GM18498 (cell line): ENCODE measurements around the gene PRRG1.
"Not testable (repeated sequence)": the region's sequence is repeated elsewhere in the genome, so short reads cannot be mapped to it uniquely, and the experiment has no call there.

ENCODE experiments used
- ATAC-seq: cut with Tn5 transposase; IDR thresholded peaks from one replicate; pipeline ENCODE4 v1.9.1; 2021; ENCODE audit warnings: mild to moderate bottlenecking, moderate library complexity; ENCODE audit not compliant: unreplicated experiment

PRRG1 gene

DNA sequence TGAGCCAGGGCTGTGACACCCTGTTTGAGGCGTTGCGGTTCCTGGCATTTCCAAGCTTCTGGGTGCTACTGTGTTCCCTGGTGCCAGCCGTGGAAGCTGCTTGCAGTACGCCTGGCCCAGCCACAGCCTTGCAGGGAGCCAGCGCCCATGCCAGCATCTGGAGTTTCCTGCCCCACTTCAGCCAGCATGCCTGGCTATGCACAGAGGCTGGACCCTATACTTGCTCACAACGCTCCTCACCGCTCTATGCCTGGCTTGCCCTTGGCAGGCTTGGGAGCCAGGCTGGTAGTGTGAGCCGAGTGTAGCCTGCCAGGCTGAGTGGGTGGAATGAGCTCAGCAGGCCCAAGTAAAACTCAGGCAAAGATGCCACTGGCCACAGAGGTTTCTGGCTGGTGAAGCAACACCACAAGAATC lies 22.4 kb downstream of the PRRG1 start:
- no peak for ATAC-seq

DNA sequence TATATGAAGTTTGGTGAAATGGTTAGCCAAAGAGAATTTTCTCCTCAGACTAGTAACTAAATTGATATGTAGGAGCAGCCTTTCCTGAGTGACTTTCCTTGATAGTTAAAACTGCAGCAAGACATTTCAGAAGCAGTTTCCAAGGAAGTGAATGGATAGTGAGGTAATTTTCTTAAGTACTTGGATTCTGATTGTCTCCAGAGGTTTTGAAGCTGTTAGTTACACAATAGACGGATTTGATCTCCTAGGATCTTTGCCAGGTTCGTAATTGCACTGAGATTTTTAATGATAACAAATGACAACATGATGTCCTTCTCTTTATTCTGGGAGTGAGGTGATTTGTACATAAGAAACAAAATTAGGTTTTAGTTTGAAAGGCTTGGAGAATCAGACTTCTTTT lies 29.2 kb downstream of the PRRG1 start:
- no peak for ATAC-seq

DNA sequence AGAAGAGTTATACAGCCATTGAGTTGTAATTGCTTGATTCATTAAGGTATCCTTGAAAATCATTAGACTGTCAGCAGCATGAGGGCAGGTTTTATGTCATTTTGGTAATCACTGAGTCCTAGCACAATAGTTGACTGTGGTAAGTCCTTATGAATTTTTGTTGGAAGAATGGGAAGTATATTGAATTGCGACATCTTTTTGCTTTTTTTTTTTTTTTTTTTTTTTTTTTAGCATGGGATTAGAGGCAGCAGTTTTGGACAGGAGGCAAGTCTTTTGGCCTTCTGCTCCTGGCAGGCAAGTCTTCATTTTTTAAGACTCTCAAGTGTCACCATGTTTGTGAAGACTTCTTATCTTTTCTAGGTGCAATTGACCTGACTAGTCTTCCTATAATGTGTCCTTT lies 29.7 kb downstream of the PRRG1 start:
- no peak for ATAC-seq

DNA sequence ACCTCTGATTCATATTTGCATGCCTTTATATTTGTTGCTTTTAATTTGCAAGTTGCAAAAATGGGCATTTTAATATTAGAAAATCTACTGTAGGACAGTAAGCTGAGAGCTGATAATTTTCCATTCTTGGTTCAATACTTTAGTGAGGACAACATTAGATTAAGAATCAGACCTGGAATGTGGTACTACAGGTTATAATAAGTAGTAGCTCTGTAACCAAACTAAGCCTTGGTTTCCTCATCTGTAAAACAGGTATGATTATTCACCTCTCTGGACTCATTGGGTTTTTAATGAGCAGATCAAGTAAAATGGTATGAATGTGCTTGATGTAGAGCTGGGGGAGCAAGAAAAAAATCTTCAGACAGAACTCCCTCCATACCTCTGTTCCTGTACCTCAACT lies 31.1 kb downstream of the PRRG1 start:
- ATAC-seq = no peak

DNA sequence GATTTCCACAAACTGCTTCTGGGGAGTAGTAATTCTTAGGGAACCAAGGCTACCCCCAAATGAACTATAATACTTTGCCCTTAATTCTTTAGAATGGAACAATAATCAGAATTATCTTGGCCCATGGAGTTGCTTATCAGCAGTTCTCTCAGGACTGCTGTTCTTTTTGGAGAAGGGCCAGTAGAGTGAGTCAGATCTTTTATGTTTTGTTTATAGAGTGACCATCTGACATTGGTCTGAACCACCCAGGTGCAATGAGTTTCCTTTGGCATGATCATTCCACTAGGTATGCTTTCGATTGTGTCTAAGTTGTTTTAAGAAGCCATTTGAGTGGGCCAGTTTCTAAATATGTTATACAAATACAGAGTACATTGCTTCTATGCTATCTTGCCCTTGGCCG lies 31.8 kb downstream of the PRRG1 start:
- ATAC-seq = no peak

DNA sequence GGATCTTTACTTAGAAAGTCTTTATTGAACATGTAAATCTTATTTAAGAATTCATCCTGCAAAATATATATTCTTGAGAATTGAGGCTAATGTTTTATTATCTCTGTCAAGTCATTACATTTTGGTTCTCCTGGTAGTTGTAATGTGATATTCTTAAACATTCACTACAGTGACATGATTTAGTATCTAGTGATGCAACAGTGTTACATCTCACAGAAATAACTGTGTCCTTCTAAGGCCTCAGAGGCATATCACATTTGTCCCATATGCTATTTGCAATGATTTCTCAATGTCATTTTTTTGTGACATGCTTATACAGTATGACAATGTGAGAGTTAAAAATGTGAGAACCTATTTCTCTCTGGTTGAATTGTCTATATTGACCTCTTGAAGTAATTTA lies 34.1 kb downstream of the PRRG1 start:
- ATAC-seq = no peak

DNA sequence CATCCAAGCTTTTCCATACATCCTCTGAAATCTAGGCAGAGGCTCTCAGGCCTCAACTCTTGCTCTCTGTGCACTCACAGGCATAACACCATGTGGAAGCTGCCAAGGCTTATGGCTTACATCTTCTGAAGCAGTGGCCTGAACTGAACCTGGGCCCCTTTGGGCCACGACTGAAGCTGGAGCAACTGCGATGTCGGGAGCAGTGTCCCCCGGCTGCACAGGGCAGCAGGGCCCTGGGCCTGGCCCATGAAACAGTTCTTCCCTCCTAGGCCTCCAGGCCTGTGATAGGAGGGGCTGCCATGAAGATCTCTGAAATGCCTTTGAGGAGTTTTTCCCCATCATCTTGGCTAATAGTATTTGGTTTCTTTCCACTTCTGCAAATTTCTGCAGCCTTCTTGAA lies 39.2 kb downstream of the PRRG1 start:
- ATAC-seq = no peak

DNA sequence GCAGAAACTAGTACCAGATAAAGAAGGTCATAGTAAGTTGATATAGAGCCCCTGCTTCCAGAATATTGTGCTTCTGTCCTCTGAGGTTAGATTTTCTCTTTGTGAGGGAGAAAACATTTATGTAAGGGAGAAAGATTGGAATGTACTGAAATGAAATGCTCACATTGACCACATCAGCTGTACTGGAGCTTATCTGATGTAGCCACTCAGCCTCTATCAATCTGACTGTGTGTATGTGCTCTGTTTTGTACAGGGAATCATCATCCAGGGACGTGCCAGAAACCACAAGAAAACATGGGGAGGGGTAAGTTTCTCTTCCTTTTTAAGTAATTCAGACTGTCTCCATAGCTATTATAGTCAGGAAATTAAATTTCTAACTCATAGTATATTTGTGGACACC lies 56.8 kb downstream of the PRRG1 start:
- ATAC-seq = no peak

DNA sequence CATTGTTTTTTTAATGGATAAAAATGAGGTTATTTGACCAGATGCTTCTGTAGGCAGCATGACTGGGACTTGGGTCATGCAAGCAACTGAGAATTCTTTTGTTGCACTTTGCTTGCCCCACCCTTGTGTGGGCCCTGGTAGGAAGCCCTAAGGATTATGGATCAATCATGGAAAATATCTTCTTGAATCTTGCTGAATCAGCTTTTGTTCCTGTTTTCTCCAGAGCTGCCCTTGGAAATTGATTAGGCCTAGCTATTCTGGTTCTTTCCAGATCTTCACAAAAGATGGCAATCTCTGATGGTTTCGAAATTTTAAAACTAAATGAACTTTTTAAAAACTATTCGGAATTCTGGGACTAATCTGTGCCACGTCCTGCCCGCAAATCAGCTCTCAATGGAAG lies 58.6 kb downstream of the PRRG1 start:
- ATAC-seq = no peak

DNA sequence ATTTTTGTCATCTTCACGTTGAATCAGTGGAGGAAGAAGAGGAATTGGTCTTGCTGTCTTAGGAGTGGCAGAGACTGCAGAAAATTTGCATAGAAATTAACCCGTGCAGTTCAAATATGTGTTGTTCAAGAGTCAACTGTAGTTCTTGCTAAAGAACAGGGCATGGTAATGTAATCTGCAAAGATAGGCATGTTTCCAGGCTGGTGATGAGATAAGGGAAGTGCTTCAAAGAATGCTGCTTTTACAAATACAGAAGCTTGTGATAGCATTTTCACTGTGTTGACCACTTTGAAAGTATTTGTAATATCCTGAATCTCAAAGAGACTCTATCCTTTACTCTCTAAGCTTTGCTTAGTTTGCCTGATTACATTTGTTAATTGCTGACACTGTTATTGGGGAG lies 60.1 kb downstream of the PRRG1 start:
- no peak for ATAC-seq

DNA sequence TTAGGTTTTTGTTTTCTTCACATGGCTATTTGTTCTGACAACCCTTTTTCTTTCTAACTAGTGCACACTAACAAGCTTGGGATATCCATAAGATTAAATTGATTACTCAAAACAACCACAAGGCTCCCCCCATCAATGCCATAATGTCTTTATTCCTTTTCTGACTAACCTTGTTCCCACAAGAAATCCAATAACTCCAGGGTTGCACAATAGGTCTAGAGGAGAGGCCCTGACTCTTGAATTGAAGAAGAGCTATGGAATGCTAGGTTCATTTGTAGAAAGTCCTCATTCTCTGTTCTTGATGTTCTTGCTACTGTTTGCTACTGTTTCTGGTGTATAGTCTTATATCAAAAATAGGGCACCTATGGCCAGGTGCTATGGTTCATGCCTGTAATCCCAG lies 71.0 kb downstream of the PRRG1 start:
- ATAC-seq = no peak

DNA sequence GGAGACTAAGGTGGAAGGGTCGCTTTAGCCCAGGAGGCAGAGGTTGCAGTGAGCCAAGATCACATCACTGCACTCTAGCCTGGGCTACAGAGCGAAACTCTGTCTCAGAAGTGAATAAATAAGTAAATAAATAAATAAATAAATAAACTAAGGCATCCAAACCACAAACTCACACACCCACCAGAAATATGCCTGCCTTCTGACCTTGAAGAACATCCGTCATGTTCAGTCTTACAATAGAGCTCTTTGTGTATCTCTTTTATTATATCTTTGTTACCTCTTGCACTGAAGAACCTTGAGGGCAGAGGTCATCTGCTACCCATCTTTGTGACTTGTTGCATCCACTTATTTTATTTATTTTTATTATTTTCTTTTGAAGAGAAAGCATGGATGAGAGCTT lies 71.6 kb downstream of the PRRG1 start:
- ATAC-seq = no peak

DNA sequence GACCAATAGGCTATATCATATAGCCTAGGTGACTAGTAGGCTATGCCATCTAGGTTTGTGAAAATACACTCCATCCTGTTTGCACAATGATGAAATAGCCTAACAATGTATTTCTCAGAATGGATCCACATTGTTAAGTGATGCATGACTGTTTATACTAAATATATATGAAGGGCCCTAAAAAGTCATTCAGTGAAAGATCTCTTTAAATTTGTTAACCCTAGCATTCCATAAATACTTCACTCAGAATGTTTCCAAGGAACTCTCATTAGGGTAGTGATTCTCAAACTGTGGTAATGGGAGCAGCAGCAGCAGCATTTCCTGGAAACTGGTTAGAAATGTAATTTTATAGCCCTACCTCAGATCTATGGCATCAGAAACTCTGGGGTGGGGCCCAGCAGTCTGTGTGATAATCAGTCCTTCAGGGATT lies 74.9 kb downstream of the PRRG1 start:
- no peak for ATAC-seq

DNA sequence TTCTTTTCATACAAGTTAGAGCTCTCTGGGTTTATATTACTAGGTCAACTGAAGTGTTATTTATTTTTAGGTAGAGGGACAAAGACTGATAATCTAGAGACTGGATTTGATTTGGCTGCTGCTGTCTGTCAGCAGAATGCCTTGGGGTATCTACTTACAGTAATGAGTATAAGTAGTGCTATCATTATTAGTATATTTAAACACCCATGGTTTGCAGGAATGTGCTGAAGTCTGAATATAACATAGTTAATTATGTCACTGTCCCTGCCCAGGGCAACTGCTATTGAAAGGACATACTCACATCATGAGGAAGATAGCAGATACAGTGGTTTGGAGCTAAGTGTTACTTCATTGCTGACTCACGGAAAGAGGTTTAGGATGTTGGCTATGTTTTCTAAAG lies 76.2 kb downstream of the PRRG1 start:
- ATAC-seq = no peak

DNA sequence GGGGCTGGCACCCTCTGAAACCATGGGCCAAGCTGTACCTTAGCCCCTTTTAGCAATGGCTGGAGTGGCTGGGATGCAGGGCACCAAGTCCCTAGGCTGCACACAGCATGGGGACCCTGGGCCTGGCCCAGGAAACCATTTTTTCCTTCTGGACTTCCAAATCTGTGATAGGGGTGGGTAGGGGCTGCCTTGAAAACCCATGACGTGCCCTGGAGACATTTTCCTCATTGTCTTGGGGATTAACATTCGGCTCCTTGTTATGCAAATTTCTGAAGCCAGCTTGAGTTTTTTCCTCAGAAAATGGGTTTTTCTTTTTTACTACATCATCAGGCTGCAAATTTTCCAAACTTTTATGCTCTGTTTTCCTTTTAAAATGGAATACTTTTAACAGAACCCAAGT lies 79.8 kb downstream of the PRRG1 start:
- not testable (repeated sequence) for ATAC-seq

DNA sequence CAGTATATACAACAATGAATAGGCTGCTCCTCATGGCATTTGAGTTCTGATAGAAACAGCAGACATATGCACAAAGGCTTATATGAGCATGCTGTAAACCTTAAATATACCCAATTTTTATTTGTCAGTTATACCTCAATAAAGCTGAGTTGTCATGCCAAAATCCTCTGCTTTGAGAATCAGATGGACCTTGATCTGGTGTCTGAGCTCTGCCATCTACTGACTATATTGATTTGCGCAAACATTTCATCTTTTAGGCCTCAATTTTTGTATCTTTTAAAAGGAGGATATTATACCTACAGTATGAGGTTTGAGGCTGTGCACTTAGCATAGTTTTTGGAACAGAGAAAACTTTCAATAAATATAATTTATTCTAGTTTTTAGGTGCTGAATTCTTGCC lies 85.2 kb downstream of the PRRG1 start:
- ATAC-seq = no peak

DNA sequence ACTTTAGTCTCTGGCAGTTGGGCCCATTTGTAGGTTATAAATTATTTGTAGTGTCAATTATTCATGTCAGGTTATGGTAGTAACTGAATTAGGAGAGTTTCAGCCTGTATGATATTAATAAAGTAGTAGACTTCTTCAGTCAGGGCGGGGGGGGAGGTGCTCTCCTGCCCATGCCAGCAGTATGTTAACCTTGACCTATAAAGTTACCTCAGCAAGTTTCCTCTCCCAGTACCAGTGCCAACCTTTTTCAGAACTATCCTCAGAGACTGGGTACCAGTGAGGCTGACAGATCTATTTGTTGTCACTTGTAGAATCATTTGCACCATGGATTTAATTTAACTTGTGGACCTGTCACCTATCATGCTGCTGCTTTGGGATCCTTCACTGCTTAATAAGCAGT lies 88.0 kb downstream of the PRRG1 start:
- ATAC-seq = no peak

DNA sequence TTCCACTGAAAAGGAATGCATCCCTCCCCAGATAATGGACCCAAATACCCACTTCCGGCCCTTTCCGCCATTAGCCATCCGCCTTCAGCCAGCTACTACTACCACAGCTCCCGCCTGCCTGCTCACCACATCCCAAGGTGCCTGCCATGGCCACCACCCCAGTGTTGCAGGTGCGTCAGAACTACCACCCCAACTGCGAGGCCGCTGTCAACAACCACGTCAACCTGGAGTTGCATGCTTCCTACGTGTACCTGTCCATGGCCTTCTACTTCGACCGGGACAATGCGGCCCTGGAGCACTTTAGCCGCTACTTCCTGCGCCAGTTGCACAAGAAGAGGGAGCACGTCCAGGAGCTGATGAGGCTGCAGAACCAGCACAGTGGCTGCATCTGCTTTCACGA lies 92.2 kb downstream of the PRRG1 start:
- no peak for ATAC-seq

DNA sequence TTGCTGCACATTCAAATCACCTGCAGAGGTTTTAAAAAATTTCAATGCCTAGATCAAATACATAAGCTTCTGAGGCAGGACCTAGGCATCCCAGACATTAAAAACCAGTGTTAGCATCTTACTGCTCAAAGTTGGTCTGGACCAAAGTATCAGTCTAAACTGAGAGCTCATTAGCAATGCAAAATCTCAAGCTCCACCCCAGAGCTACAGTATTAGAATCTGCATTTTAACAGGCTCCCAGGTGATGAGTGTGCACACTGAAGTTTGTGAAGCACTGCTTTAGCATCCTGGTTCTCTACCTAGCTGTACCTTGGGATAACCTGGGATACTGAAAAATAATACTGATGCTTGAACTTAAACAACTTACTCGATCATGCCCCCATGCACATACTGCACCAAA lies 96.0 kb downstream of the PRRG1 start:
- no peak for ATAC-seq

DNA sequence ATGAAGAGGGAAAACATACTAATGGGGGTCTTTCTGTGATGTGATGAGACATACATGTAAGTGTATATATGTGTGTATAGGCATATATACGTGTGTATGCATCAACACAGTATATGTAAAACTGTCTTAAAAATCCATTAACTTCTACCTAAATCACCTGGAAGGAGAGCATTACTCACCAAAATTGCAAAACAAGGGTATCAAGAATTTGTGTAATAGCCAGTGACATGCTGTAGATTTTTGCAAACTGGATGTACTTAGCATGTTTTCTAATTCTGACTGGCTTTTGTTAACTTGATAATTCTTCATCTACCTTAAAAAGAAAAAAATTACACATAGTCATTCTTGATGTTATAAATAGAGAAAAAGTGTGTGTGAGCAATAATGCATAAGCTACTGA lies 104.7 kb downstream of the PRRG1 start:
- no peak for ATAC-seq

DNA sequence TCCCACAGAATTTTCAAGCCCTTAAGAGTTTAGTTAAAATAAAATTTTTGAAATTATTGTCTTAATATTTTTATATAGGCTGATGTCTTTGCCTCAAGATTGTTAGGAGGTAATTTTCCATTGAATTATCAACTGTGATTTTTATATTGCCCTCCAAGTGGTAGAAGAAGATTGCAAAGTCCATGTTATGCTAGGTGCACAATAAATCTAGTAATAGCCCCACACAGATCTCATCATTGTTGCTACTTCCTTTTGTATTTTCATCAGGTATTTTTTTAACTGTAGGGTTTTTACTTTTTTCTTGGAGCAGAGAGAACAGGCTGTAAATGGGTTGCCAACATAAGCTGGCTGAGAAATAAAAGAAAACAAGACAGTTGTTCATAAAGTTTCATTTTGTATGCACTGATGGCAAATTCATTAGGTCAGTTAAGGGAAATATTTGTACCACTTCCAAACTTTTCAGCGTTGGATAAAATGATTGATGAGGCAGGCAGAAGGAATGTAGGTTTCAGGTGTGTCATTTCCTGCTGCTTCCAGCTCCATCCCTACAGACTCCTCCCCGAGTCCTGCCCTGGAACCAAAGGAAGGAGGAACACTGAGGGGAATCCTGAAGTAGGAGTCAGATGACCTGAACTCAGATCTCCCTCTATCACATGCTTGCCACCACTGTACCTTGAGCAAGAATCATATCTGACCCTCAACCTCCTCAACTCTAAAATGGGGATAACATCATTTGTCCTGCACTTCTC lies 105.5 kb downstream of the PRRG1 start:
- ATAC-seq = no peak

DNA sequence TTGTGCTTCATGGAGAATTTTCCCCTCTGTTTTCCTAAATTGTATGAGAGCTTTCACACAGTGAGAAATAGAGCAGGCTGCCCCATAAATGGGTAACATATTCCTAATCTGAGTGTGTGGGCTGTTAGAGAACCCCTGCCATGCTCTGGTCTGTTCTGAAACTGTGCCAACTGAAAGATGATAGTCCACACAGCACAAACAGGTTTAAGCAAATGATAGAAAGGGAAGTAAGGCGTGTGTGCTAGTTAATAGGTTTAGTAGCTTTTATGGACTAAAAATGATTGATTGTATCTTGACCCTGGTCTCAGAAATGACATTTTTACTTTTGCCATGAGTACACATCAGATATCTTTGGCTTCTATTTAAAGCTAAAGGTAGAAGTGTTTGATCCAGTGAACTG lies 106.2 kb downstream of the PRRG1 start:
- no peak for ATAC-seq

DNA sequence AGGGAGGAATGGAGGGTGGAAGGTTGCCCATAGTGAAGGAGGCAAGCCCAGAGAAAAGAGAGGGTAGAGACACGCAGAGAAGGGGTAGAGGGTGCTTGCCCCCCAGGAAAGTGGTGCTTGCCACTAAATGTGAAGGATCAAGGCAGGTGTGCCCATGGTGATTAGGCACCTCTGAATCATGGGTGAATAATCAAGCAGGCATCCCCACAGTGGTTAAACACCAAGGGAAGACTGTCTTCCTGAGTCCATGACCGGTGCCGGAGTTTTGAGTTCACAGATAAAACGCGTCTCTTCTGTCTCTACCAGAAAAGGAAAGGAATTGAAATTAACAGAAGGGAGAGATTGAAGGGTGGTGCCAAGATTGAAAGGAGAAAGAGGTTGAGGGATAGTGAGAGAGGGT lies 111.1 kb downstream of the PRRG1 start:
- ATAC-seq = not testable (repeated sequence)
